Thyroid gland (tissue), 4 donors: ENCODE results near the gene PGS1. TPM values are rescaled to one million over a fixed set of nuclear protein-coding genes. Genes with fewer than 3 reads are reported as not detected.
A peak's percentile ranks its signal among the peaks of the same experiment; 100 is the strongest.
"Not testable (repeated sequence)": the region's sequence is repeated elsewhere in the genome, so short reads cannot be mapped to it uniquely, and the experiment has no call there.

ENCODE experiments used
- DNase-seq, 2 donors: peaks; one replicate each; pipeline ENCODE4 v3.0.0-alpha.2; 2019
- H3K27ac ChIP-seq, 3 donors: fragments of 200-600 bp; sonication (generic); 1 replicate in 2 of 3; 2 replicates in 1 of 3; pipeline ENCODE4 v1.5.1; 2016 to 2019; ENCODE audit warnings: mild to moderate bottlenecking in 1 of 3, moderate library complexity in 1 of 3
- H3K27me3 ChIP-seq: fragments of 200-600 bp; sonication (generic); one replicate; pipeline ENCODE4 v1.5.1; 2019
- H3K36me3 ChIP-seq, 2 donors: fragments of 200-600 bp; sonication (generic); one replicate each; pipeline ENCODE4 v1.5.1; 2016 to 2019
- H3K4me1 ChIP-seq, 2 donors: fragments of 200-600 bp; sonication (generic); one replicate each; pipeline ENCODE4 v1.5.1; 2017 to 2019
- H3K4me3 ChIP-seq, 3 donors: fragments of 200-600 bp; sonication (generic); replicated peaks in 1 of 3; 1 replicate in 2 of 3; 2 replicates in 1 of 3; pipeline ENCODE4 v1.5.1; 2016; ENCODE audit warnings: mild to moderate bottlenecking in 1 of 3
- H3K9me3 ChIP-seq: fragments of 200-600 bp; sonication (generic); one replicate; pipeline ENCODE4 v1.5.1; 2017
- CTCF ChIP-seq, 6 experiments: fragments of 200-600 bp in 3 of 6; fragments of 450-650 bp in 3 of 6; sonication (generic) in 3 of 6; IDR thresholded peaks; one replicate each; pipeline ENCODE4 v1.5.1; 2016 to 2019; ENCODE audit warnings: antibody characterized with exemption in 6 of 6, mild to moderate bottlenecking in 2 of 6, inconsistent platforms in 1 of 6, moderate library complexity in 1 of 6
- POLR2A ChIP-seq, 2 donors: fragments of 450-650 bp; IDR thresholded peaks; one replicate each; pipeline ENCODE4 v1.6.1; 2017; ENCODE audit warnings: antibody characterized with exemption in 2 of 2, mild to moderate bottlenecking in 2 of 2, moderate library complexity in 1 of 2
- WGBS, 2 donors: methylation state at CpG; one replicate each; pipeline ENCODE4 v1.1.5; 2017; 5-methylcytosine and 5-hydroxymethylcytosine counted together
- intact Hi-C: fragments of 100-400 bp; cut with DNase I; formaldehyde crosslinking; loops from one replicate; pipeline ENCODE4 v1.15.1; 2023
- total RNA-seq, 4 donors: library from RNA; depleted of rRNA; stranded (reverse); fragments of >200 nt; gene quantifications; one replicate each; pipeline ENCODE4 v1.2.3, GENCODE V29; 2016

Gene PGS1
- total RNA-seq = 10 to 100 TPM; 41.2 to 87.2 (median 69.1) TPM

DNA sequence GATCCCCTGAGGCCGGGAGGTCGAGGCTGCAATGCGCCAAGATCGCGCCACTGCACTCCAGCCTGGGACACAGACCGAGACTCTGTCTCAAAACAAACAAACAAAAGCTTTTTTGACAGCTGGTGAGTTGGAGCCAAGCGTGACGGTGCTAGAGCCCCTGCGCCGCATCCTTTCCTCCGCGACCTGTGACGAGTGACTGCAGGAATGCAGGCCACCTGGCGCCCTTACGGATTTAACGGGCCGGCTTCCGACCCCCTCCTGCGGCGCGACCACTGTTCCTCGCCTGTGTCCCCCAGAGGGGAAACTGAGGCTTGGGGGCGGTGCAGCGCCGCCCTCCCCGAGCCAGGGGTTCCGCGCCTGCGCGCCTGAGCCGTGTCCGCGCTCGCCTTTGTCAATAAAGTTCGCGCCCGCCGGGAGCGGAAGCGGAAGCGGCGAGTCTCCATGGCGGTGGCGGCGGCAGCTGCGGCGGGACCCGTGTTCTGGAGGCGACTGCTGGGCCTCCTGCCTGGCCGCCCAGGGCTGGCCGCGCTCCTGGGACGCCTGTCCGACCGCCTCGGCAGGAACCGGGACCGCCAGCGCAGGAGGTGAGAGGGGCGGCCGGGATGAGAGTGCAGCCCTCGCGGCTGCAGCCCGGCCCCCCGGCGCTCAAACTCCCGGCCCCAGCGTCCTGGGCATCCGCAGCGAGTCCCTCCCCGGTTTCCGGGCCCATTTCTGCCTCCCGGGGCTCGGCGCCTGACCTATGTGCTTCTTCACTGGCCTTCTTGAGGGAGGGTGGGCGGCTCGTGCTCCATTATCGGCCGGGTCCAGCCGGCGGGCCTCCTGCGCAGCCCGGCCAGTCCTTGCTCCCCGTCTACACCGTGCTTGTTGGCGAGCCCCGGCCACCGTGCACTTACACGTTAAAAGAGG is at the start of gene PGS1:
PGS1 (plus strand) TSS at position 425 of the 906 bp plus-strand sequence; CDS start at position 442, 17 bp downstream.
- intact Hi-C loops = no loop called here
- DNase-seq = peak; percentile 72 to 77
- peak within 1 kb of the TSS; percentile 80 to 86 (median 86) for H3K27ac ChIP-seq

GRCh38 chr17:78329263-78330059 is 49.0 kb upstream of the PGS1 start:
- TF ChIP-seq CTCF (IDR thresholded peaks at IDR 0.05) = no peak
- no peak for TF ChIP-seq POLR2A (IDR thresholded peaks at IDR 0.05)
- Histone ChIP-seq H3K27me3 (no peaks in the 10 kb centered on the region), H3K36me3 (no peaks in the 10 kb centered on the region), H3K4me1 (peaks cover 0 to 42% of the 10 kb centered on the region in 2 donors), H3K9me3 (no peaks in the 10 kb centered on the region), H3K27ac (peak overlapping the region in 1 of 3 donors; percentile 24), H3K4me3 (no peak overlapping the region)
- no peak for DNase-seq
- WGBS, 2 donors = 78 to 88% methylated on average over 13 to 16 of the region's 16 CpGs
- intact Hi-C loops = no loop called here

More for the DNA sequence above, at the start of gene PGS1:
- TF ChIP-seq POLR2A (IDR thresholded peaks at IDR 0.05) (peak in 1 of 2 donors; percentile 77), CTCF (IDR thresholded peaks at IDR 0.05) (no peak)
- H3K4me1 ChIP-seq = peaks cover 16 to 62% of the 10 kb centered on the region in 2 donors
- H3K36me3 ChIP-seq = no peaks in the 10 kb centered on the region
- no peaks in the 10 kb centered on the region for H3K9me3 ChIP-seq
- WGBS, 2 donors = 0 to 4% methylated on average over 9 of the region's 89 CpGs
- H3K27me3 ChIP-seq = no peaks in the 10 kb centered on the region
- H3K4me3 ChIP-seq = peak within 1 kb of the TSS; percentile 83 to 99 (median 86)

- peaks cover 0 to 37% of the 10 kb centered on the region in 2 donors for H3K4me1 ChIP-seq
- no peaks in the 10 kb centered on the region for H3K9me3 ChIP-seq
- no peak overlapping the region for H3K4me3 ChIP-seq
- intact Hi-C loops = no loop called here
- H3K27ac ChIP-seq = no peak overlapping the region
- WGBS, 2 donors = 56 to 62% methylated on average over 12 to 13 of the region's 13 CpGs
- no peak for DNase-seq
- no peaks in the 10 kb centered on the region for H3K27me3 ChIP-seq
- TF ChIP-seq CTCF (IDR thresholded peaks at IDR 0.05) (no peak), POLR2A (IDR thresholded peaks at IDR 0.05) (no peak)
- no peaks in the 10 kb centered on the region for H3K36me3 ChIP-seq
These were observed 47.8 kb upstream of the PGS1 start for GRCh38 chr17:78330570-78331224.

GRCh38 chr17:78331355-78331754 is 47.1 kb upstream of the PGS1 start:
- not testable (repeated sequence) for H3K27ac ChIP-seq

GRCh38 chr17:78332991-78333390 is 45.5 kb upstream of the PGS1 start:
- Histone ChIP-seq H3K36me3 (no peaks in the 10 kb centered on the region), H3K4me1 (peaks cover 0 to 32% of the 10 kb centered on the region in 2 donors), H3K27me3 (no peaks in the 10 kb centered on the region), H3K4me3 (no peak overlapping the region), H3K9me3 (no peaks in the 10 kb centered on the region), H3K27ac (no peak overlapping the region)
- no peak for DNase-seq
- TF ChIP-seq POLR2A (IDR thresholded peaks at IDR 0.05) (no peak), CTCF (IDR thresholded peaks at IDR 0.05) (no peak)
- WGBS, 2 donors = 69 to 74% methylated on average over 4 of the region's 4 CpGs
- intact Hi-C loops = no loop called here

More at GRCh38 chr17:78331355-78331754, 47.1 kb upstream of the PGS1 start:
- H3K9me3 ChIP-seq, H3K36me3 ChIP-seq, H3K27me3 ChIP-seq, DNase-seq, intact Hi-C loops, H3K4me3 ChIP-seq: not testable (repeated sequence)
- peaks cover 0 to 32% of the 10 kb centered on the region in 2 donors for H3K4me1 ChIP-seq
- 83 to 90% methylated on average over 12 of the region's 12 CpGs for WGBS, 2 donors
